CD4-positive, alpha-beta T cell treated with Interleukin-21 for 1 hour (primary cell): ENCODE results near the gene THUMPD3.

Source experiments
- DNase-seq: peaks from one replicate; pipeline ENCODE4 v3.0.0-alpha.2; 2020

Gene THUMPD3

DNA sequence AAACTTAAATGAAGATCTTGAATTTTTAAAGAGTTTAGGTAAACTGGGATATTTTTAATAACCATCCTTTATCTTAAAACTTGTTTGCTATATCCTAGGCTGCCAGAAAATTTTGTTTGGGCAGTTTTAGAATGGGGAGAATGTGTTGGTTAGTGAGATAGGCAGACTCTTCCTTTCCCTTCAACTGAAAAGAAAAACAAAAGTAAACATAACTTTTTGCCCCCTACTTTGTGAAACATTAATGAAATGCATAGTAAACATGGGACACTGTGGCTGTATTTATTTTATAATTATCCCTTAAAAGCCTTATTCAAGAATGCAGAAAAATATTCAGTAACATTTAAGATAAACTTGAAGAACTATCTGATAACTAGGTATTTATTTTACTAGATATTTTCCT lies 65.6 kb downstream of the THUMPD3 start:
- DNase-seq: no peak

DNA sequence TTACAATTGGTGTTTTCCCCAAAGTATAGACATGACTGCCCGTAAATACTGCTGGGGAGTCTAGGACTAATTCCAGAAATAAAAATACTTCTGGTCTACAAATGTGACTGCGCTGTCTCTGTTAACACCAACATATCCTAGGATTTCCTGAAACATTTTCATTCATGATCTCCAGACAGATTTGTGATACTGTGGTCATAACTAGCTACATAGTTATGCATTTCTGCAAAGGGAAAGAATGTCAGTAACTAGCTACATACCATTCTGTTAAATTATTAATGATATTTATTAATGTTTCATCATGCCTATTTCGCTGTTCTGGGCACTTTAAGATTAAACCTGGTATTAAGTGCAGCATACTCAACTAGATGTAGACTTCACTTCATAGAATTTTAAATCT lies 67.9 kb downstream of the THUMPD3 start:
- DNase-seq: no peak

DNA sequence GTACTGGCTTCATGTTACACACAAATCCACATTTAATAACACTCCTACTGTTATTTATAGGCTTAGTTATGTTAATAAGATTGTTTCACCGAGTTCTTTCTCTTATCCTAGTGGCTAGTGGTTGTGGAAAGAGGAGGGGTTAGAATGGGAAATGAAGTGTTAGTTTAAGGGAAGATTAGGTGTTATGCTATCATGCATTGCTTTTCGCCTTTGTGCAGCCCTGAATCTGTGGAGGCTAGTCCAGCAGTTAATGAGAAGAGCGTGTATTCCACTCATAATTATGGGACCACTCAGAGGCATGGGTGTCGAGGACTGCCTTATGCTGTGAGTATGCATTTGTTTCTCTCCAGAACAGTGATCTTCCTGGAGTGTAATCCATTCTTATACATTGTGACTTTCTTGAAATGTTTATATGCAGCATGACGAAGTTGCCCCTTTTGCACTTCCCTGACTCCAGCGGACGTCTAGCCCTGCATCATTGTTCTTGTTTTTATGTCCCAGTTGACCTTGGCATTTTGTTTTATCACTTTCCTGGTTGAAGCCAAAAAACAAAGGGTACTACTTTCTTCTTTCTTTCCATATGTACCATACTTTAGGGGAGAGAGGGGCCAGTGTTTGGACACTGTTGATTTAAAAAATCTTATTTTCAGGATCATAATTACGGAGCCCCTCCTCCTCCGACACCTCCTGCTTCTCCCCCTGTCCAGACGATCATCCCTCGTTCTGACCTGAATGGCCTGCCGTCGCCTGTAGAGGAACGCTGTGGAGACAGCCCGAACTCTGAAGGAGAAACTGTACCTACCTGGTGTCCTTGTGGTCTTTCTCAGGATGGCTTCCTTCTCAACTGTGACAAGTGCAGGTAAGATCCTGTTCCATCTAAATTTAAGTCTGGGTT lies 71.0 kb downstream of the THUMPD3 start:
- DNase-seq: no peak

DNA sequence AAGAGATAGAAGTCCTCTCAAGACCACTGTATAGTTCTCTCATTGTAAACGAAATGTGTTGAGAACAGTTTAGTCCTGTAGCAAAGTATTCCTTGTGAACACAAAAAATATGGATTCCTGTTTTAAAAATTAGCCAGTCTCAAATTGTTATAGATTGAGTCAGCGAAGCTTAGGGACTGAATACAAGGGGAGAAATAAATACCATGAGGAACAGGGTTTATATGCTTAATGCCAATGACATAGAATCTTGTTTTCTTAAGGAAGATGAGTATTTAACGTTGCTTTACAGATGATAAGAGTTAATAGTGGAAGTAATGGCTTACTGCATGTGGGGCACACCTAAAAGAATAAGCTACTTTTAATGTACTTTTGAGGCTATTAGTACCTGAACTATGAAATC lies 72.5 kb downstream of the THUMPD3 start:
- DNase-seq: no peak
